NCI-H2107 treated with DMSO at 0.1 percent for 48 hours (cell line): Measurements from ENCODE around the gene KLK4.

Experiments
- DNase-seq: peaks from one replicate; lab custom pipeline; 2025; ENCODE audit not compliant: unreplicated experiment; lab: John Stamatoyannopoulos, UW

Gene KLK4, protein sequence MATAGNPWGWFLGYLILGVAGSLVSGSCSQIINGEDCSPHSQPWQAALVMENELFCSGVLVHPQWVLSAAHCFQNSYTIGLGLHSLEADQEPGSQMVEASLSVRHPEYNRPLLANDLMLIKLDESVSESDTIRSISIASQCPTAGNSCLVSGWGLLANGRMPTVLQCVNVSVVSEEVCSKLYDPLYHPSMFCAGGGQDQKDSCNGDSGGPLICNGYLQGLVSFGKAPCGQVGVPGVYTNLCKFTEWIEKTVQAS

DNA sequence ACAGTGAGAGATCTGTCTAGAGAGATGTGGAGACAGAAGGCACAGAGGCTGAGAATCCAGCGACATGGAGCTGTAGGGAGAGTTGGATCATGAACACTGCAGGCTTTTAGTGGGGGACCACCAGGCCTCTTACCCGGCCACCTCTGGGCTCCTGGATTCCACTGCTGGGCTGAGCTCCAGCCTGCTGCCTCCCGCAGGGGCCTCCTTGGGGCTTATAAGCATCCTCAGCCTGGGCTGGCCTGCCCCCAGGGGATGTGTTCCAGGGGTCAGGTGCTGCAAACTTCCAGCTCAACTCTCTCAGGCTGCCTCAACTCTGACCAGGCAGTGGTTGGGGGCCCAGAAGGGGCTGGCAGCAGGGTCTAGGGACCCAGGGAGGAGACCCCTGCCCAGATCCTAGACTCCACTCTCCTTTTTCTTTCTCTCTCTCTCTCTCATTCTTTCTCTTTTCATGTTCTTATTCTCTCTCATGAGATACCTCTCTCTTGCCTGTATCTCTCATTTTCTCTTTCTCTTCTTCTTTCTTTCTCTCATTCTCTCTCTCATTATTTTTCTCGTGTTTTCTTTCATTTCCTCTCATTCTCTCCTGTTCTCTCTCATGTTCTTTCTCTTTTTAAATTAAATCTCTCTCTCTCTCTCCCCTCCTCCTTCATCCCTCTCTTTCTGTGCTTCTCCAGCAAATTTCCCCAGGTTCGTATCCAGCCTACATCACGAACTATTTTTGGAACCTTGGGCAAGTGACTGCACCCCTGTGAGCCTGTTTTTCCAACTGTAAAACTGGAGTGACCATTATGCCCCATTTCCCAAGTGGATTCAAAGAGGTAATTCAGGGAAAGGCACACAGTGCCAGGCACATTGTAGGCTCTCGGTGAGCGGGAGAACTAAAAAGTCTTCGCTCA lies at the start of gene KLK4:
TSS of gene KLK4 (minus strand) at position 190 of the 896 bp plus-strand sequence. CDS start 657 bp downstream, outside the sequence.
- no peak for DNase-seq

- no peak for DNase-seq
Observed at GRCh38 chr19:50959731-50960500, 48.7 kb upstream of the KLK4 start.

GRCh38 chr19:50957587-50957986 lies 46.4 kb upstream of the KLK4 start:
- no peak for DNase-seq

DNA sequence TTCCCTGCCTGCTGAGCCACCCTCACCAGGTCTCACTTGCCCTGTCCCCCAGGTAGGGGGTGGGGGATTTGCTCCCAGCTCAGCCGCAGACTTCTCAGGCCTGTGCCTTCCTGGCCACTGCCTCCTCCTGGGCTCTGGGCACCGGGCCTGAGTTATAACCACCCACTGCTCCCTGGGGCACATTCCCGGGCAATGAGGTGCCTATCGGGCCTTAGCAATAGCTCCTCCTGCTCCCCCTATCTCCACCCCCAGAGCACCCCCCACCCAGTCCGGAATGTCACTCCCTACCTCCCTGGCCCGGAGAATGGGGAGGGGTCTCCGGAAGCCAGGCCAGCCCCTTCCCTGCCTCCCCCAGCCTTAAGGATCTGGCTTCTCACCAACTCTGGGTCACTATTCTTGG lies 41.7 kb upstream of the KLK4 start, which contains the start of gene KLK5:
TSS of gene KLK5 (minus strand) at position 129 of the 400 bp plus-strand sequence. CDS start 381 bp downstream, outside the sequence.
- no peak for DNase-seq

DNA sequence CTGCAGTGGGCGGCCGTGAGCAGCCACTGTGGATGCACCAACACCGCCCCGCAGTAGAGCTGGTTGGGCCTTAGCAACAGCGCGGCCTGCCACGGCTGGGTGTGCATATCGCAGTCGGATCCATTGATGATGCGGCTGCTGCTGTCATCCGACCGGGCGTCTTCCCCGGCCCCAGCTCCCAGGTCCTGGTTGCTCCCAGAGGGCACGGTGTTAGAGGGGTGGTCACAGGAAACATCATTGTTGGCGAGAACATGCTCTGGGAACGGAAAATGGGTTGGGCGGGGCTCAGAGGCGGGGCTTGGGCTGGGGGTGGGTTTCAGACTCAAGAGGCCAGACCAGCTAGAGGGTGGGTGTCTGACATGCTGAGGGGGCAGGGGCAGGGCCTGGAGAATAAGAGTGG lies 38.7 kb upstream of the KLK4 start:
- DNase-seq: no peak

DNA sequence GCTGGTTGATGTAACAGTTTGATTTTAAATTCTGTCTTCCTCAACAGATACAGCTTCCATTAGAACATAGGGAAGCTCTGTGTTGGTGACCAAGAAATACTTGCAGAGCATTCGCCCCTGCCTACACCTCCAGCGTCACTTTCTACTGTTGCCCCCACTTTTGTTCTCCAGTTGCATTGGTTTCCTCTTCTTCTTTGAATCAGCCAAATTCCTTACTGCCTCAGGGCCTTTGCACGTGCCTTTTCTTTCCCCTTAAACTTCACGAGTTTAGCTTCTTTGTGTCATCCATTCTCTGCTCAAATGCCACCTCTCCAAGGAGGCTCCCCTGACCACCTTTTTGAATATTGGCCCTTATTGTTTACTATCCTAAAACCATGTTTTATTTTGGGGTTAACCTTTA lies 35.9 kb upstream of the KLK4 start:
- DNase-seq: no peak

DNA sequence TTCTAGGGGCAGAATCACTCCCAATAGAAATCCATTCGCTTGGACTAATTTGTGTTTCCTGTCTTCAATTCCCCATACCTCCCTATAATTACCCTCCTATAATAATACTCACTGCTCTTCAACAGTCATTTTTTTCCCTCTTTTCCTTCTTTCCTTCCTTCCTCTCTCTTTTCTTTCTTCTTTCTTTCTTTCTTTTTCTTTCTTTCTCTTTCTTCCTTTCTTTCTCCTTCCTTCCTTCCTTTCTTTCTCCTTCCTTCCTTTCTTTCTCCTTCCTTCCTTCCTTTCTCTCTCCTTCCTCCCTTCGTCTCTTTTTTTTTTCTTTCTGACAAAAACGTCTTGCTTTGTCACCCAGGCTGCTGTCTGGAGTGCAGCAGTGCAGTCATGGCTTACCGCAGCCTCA lies 33.6 kb upstream of the KLK4 start:
- no peak for DNase-seq

DNA sequence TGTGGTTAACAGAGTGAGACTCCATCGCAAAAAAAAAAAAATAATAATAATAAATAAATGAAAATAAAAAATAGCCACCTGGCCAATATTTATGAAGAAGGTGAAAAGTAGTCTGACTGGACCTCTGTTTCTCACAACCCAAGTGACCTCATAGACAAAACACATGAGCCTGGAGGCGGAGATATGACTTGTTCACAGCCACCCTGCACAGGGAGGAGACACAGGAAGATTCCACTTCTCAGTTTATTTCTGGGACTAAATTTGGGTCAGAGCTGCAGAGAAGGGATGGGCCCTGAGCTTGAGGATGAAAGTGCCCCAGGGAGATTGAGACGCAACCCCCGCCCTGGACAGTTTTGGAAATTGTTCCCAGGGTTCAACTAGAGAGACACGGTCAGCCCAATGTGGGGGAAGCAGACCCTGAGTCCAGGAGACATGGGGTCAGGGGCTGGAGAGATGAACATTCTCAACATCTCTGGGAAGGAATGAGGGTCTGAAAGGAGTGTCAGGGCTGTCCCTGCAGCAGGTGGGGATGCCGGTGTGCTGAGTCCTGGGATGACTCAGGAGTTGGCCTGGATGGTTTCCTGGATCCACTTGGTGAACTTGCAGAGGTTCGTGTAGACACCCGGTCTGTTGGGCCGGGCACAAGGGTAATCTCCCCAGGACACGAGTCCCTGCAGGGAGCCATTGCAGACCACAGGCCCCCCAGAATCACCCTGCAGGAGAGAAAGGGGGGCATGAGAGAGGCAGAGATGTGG lies 32.1 kb upstream of the KLK4 start:
- DNase-seq: no peak

- DNase-seq: no peak
Observed at GRCh38 chr19:50939596-50939995, 28.4 kb upstream of the KLK4 start.

DNA sequence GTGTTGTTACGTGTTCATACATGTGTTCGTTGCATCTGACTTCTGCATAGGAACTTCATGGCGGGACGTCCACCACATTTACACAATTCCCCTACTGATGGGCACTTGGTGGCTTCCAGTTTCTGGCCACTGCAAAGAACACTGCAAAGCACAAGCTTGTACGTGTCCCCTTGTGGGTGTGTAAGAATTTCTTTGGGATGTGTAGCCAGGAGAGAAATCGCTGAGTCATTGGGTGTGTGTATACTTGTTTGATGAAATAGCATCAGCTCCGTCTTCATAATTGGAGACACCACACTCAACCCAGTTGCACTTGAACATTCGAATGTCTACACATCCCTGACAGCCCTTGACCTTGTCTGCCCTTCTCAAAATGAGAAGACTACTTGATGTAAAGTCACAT lies 22.4 kb upstream of the KLK4 start:
- DNase-seq: no peak

DNA sequence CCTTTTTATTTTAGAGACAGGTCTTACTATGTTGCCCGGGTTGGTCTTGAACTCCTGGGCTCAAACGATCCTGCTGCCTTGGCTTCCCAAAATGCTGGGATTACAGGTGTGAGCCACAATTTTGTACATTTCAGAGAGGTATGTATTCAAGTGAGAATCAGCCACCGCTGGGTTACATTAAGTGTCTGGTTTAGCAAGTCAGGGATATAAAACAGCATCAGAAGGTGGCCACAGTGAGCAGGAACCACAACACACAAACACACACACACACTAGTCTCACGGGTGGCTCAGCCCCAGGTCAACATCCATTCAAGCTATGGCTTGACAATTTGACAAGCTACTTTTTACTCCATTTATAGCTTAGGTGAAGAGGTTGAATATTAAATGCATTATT lies 21.5 kb upstream of the KLK4 start:
- no peak for DNase-seq

GRCh38 chr19:50932018-50932689 lies 21.0 kb upstream of the KLK4 start:
- DNase-seq: no peak

DNA sequence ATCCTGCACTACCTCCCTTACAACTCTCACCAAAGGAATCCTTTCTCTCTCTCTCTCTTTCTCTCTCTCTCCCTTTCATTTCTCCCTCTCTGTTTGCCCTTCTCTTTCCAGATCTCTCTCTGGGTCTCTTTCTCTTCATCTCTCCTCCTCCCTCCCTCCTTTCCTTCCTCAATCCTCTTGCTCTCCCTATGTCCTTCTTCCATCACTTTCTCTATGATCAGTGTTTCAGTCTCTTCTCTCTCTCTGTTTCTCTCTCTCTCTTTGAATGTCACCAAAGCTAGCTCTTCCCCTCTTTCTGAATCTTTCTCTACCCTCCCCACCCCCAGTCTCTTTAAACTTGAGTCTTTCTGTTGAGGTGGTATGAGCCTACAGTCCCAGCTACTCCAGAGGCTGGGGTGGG lies 19.8 kb upstream of the KLK4 start:
- DNase-seq: no peak

GRCh38 chr19:50928831-50929230 lies 17.6 kb upstream of the KLK4 start:
- DNase-seq: no peak

- DNase-seq: no peak
Observed at GRCh38 chr19:50926144-50926543, 14.9 kb upstream of the KLK4 start.

GRCh38 chr19:50925734-50926133 lies 14.5 kb upstream of the KLK4 start:
- DNase-seq: no peak

- no peak for DNase-seq
Observed at GRCh38 chr19:50924586-50924985, 13.4 kb upstream of the KLK4 start.

- DNase-seq: peak; percentile 90
Observed at GRCh38 chr19:50922317-50922853, 11.2 kb upstream of the KLK4 start.

GRCh38 chr19:50921426-50922316 lies 10.5 kb upstream of the KLK4 start:
- no peak for DNase-seq
